GM23338 (cell line): ENCODE data around the gene BYSL. TPM values are rescaled to one million over a fixed set of nuclear protein-coding genes. Genes with fewer than 3 reads are reported as not detected.

Experiments
- ATAC-seq: fragments of 200-7000 bp; cut with Tn5 transposase; 3 replicates; pipeline ENCODE4 v1.9.1; 2020
- DNase-seq: peaks from one replicate; pipeline ENCODE4 v3.0.0-alpha.2; 2015; ENCODE audit warnings: low spot score
- H2AFZ ChIP-seq: fragments of 200-600 bp; sonication (generic); 2 replicates; pipeline ENCODE4 v1.8.0; 2016; ENCODE audit warnings: antibody characterized with exemption, mild to moderate bottlenecking, moderate library complexity
- H3F3A ChIP-seq: fragments of 200-600 bp; sonication (generic); replicated peaks from 2 replicates; pipeline ENCODE4 v1.8.0; 2017; ENCODE audit warnings: antibody characterized with exemption, mixed run types, low read depth
- H3K27ac ChIP-seq: fragments of 200-600 bp; sonication (generic); 2 replicates; pipeline ENCODE4 v1.6.1; 2016; ENCODE audit warnings: low read depth
- H3K27me3 ChIP-seq: fragments of 200-600 bp; sonication (generic); 2 replicates; pipeline ENCODE4 v1.8.0; 2016; ENCODE audit warnings: mild to moderate bottlenecking, mixed run types, moderate library complexity; ENCODE audit not compliant: insufficient read depth
- H3K36me3 ChIP-seq: fragments of 200-600 bp; sonication (generic); 2 replicates; pipeline ENCODE4 v1.8.0; 2016; ENCODE audit warnings: mild to moderate bottlenecking; ENCODE audit not compliant: insufficient read depth
- H3K4me1 ChIP-seq: fragments of 200-600 bp; sonication (generic); 2 replicates; pipeline ENCODE4 v1.8.0; 2016; ENCODE audit warnings: mild to moderate bottlenecking, moderate library complexity; ENCODE audit not compliant: insufficient read depth
- H3K4me2 ChIP-seq: fragments of 200-600 bp; sonication (generic); 2 replicates; pipeline ENCODE4 v1.7.1; 2017; ENCODE audit warnings: mixed run types
- H3K4me3 ChIP-seq: fragments of 200-600 bp; sonication (generic); 2 replicates; pipeline ENCODE4 v1.6.1; 2016; ENCODE audit warnings: mixed run types
- H3K79me2 ChIP-seq: fragments of 200-600 bp; sonication (generic); replicated peaks from 2 replicates; pipeline ENCODE4 v1.8.0; 2017; ENCODE audit warnings: mild to moderate bottlenecking; ENCODE audit not compliant: insufficient read depth
- H3K9me2 ChIP-seq: fragments of 200-600 bp; sonication (generic); 2 replicates; pipeline ENCODE4 v1.8.0; 2017; ENCODE audit not compliant: insufficient read depth
- H4K20me1 ChIP-seq: fragments of 200-600 bp; sonication (generic); replicated peaks from 2 replicates; pipeline ENCODE4 v1.8.0; 2017; ENCODE audit warnings: mild to moderate bottlenecking; ENCODE audit not compliant: insufficient read depth
- H3K27ac Mint-ChIP-seq: 2 replicates; pipeline ENCODE4 v1.8.0; 2020; ENCODE audit warnings: inconsistent platforms, mild to moderate bottlenecking, moderate library complexity, mixed read lengths
- H3K27me3 Mint-ChIP-seq: 3 replicates; pipeline ENCODE4 v1.8.0; 2022; ENCODE audit warnings: low read depth, mild to moderate bottlenecking, moderate library complexity, mixed read lengths, inconsistent platforms; ENCODE audit not compliant: insufficient read depth, poor library complexity
- H3K36me3 Mint-ChIP-seq: 3 replicates; pipeline ENCODE4 v1.8.0; 2021; ENCODE audit warnings: low read depth, mild to moderate bottlenecking, inconsistent platforms, moderate library complexity, mixed read lengths
- H3K4me1 Mint-ChIP-seq: 3 replicates; pipeline ENCODE4 v1.8.0; 2020; ENCODE audit warnings: mild to moderate bottlenecking, inconsistent platforms, mixed read lengths
- H3K4me3 Mint-ChIP-seq: 3 replicates; pipeline ENCODE4 v1.8.0; 2021; ENCODE audit warnings: moderate library complexity, mild to moderate bottlenecking, inconsistent platforms, mixed read lengths
- H3K9me3 Mint-ChIP-seq: 3 replicates; pipeline ENCODE4 v1.8.0; 2020; ENCODE audit warnings: moderate library complexity, mild to moderate bottlenecking, inconsistent platforms, mixed read lengths
- EZH2 ChIP-seq: fragments of 200-600 bp; sonication (generic); IDR thresholded peaks from one replicate; pipeline ENCODE4 v1.8.0; 2017; ENCODE audit warnings: antibody characterized with exemption, mild to moderate bottlenecking, low read depth; ENCODE audit not compliant: unreplicated experiment
- EZH2phosphoT487 ChIP-seq: fragments of 200-600 bp; sonication (generic); IDR thresholded peaks from one replicate; pipeline ENCODE4 v1.8.1; 2018; ENCODE audit warnings: antibody characterized with exemption; ENCODE audit not compliant: unreplicated experiment
- NANOG ChIP-seq: IDR thresholded peaks from 2 replicates; pipeline ENCODE4 v1.6.1; 2016; ENCODE audit warnings: antibody characterized with exemption, borderline replicate concordance
- POLR2AphosphoS5 ChIP-seq: IDR thresholded peaks from 2 replicates; pipeline ENCODE4 v1.6.1; 2016; ENCODE audit warnings: antibody characterized with exemption, low read depth
- STAT1 ChIP-seq: IDR thresholded peaks from one replicate; pipeline ENCODE4 v1.6.1; 2016; ENCODE audit warnings: antibody characterized with exemption; ENCODE audit not compliant: unreplicated experiment
- ZNF114 ChIP-seq: fragments of 250-450 bp; sonication (Bioruptor Pico); IDR thresholded peaks from 2 replicates; pipeline ENCODE4 v1.5.0; 2020; ENCODE audit warnings: mild to moderate bottlenecking, moderate library complexity
- ZNF331 ChIP-seq: fragments of 250-450 bp; sonication (Bioruptor Pico); IDR thresholded peaks from 2 replicates; pipeline ENCODE4 v1.5.0; 2020; ENCODE audit warnings: low read depth, mild to moderate bottlenecking, moderate library complexity
- ZNF462 ChIP-seq: fragments of 250-450 bp; sonication (Bioruptor Pico); IDR thresholded peaks from 2 replicates; pipeline ENCODE4 v1.5.0; 2020; ENCODE audit warnings: mild to moderate bottlenecking, moderate library complexity
- polyA plus RNA-seq: library from polyadenylated mRNA; unstranded; fragments of >200 nt; fragmentation: Nextera tagmentation; extraction: Ambion mirVana; gene quantifications from 2 replicates; pipeline ENCODE4 v1.2.1, GENCODE V29; 2016
- total RNA-seq: library from RNA; depleted of rRNA; stranded (reverse); fragments of >200 nt; shearing (Covaris generic); gene quantifications from 2 replicates; pipeline ENCODE4 v1.2.3, GENCODE V29; 2014

The BYSL gene
- total and polyA plus RNA-seq, 2 experiments from 2014 or later = 33.7 to 35.3 TPM

GRCh38 chr6:41934278-41935192 is 13.2 kb downstream of the BYSL start:
- Histone ChIP-seq H3K27ac (peak overlapping the region; percentile 84; the same call in 1 of the 2 replicates), H3K4me2 (no peak overlapping the region), H2AFZ (no peak overlapping the region), H3K27me3 (no peaks in the 10 kb centered on the region), H3K79me2 (0 out of 2 replicates have a peak, but pooled peaks cover 6% of the 10 kb centered on the region), H4K20me1 (peaks cover 29% of the 10 kb centered on the region), H3K36me3 (peaks cover 41% of the 10 kb centered on the region), H3K9me2 (no peaks in the 10 kb centered on the region), H3F3A (peaks cover 39% of the 10 kb centered on the region), H3K4me3 (no peak overlapping the region), H3K4me1 (peaks cover 21% of the 10 kb centered on the region)
- no peak for TF ChIP-seq STAT1
- no peak for TF ChIP-seq POLR2AphosphoS5
- no peak for TF ChIP-seq NANOG
- TF ChIP-seq EZH2phosphoT487 = no peak
- no peak for TF ChIP-seq ZNF331 (CRISPR knock-in tag)
- TF ChIP-seq ZNF462 (CRISPR knock-in tag) = no peak
- TF ChIP-seq EZH2 = no peak
- TF ChIP-seq ZNF114 (CRISPR knock-in tag) = no peak
- peaks cover 24% of the 10 kb centered on the region for H3K4me1 Mint-ChIP-seq
- no peak overlapping the region for H3K4me3 Mint-ChIP-seq
- ATAC-seq (no peak), DNase-seq (no peak)
- H3K27me3 Mint-ChIP-seq = peaks cover 9% of the 10 kb centered on the region
- no peak overlapping the region for H3K27ac Mint-ChIP-seq
- no peaks in the 10 kb centered on the region for H3K9me3 Mint-ChIP-seq
- peaks cover 63% of the 10 kb centered on the region for H3K36me3 Mint-ChIP-seq
